ENCODE results near the gene SLC41A1.

- no peak for TF ChIP-seq CTCF (conservative IDR thresholded peaks at IDR 0.05; ENCODE audit: low read depth in 2 of 2)
- no peak for TF ChIP-seq EZH2 (IDR thresholded peaks at IDR 0.05; ENCODE audit: low read depth, unreplicated experiment)
- no peak for TF ChIP-seq ZNF114 (CRISPR knock-in tag; IDR thresholded peaks at IDR 0.05)
- no peak for TF ChIP-seq POLR2AphosphoS5 (IDR thresholded peaks at IDR 0.05; ENCODE audit: low read depth)
These were observed 35.0 kb downstream of the SLC41A1 start for GRCh38 chr1:205777994-205778393.
